Vagina (tissue), 2 donors: ENCODE measurements around the gene UQCC2. TPM values are rescaled to one million over a fixed set of nuclear protein-coding genes. Genes with fewer than 3 reads are reported as not detected.
A peak's percentile ranks its signal among the peaks of the same experiment; 100 is the strongest.

Source experiments
- DNase-seq, 2 donors: peaks; one replicate each; pipeline ENCODE4 v3.0.0-alpha.2; 2017; ENCODE audit errors: extremely low spot score in 2 of 2
- H3K27ac ChIP-seq: fragments of 200-600 bp; sonication (generic); one replicate; pipeline ENCODE4 v1.5.1; 2019
- H3K27me3 ChIP-seq: fragments of 200-600 bp; sonication (generic); one replicate; pipeline ENCODE4 v1.5.1; 2019
- H3K36me3 ChIP-seq, 2 donors: fragments of 200-600 bp; sonication (generic); one replicate each; pipeline ENCODE4 v1.5.1; 2017 to 2019
- H3K4me1 ChIP-seq: fragments of 200-600 bp; sonication (generic); one replicate; pipeline ENCODE4 v1.5.1; 2019
- H3K4me3 ChIP-seq, 2 donors: fragments of 200-600 bp; sonication (generic); 1 replicate in 1 of 2; 2 replicates in 1 of 2; pipeline ENCODE4 v1.5.1; 2016 to 2019
- H3K9me3 ChIP-seq: fragments of 200-600 bp; sonication (generic); one replicate; pipeline ENCODE4 v1.5.1; 2019
- POLR2A ChIP-seq, 2 donors: fragments of 450-650 bp; IDR thresholded peaks; one replicate each; pipeline ENCODE4 v1.6.1; 2017; ENCODE audit warnings: antibody characterized with exemption in 2 of 2, mild to moderate bottlenecking in 2 of 2, moderate library complexity in 2 of 2
- POLR2AphosphoS5 ChIP-seq, 2 donors: sonication (generic); formaldehyde crosslinking; IDR thresholded peaks; one replicate each; pipeline ENCODE4 v1.9.0; 2017; ENCODE audit warnings: antibody characterized with exemption in 2 of 2, mild to moderate bottlenecking in 2 of 2, low read depth in 1 of 2; ENCODE audit not compliant: insufficient read depth in 1 of 2
- intact Hi-C: fragments of 100-400 bp; cut with DNase I; formaldehyde crosslinking; loops from one replicate; pipeline ENCODE4 v1.15.1; 2023
- total RNA-seq: library from RNA; depleted of rRNA; stranded (reverse); fragments of >200 nt; gene quantifications from one replicate; pipeline ENCODE4 v1.2.3, GENCODE V29; 2016
- TF ChIP-seq, protein P1 (sequence below), 3 experiments: fragments of 450-650 bp in 2 of 3; fragments of 200-600 bp in 1 of 3; sonication (generic) in 1 of 3; IDR thresholded peaks; one replicate each; pipeline ENCODE4 v1.5.1; 2017 to 2019; ENCODE audit warnings: antibody characterized with exemption in 3 of 3, mild to moderate bottlenecking in 2 of 3, moderate library complexity in 2 of 3

The UQCC2 gene
- 16.2 TPM for total RNA-seq

DNA sequence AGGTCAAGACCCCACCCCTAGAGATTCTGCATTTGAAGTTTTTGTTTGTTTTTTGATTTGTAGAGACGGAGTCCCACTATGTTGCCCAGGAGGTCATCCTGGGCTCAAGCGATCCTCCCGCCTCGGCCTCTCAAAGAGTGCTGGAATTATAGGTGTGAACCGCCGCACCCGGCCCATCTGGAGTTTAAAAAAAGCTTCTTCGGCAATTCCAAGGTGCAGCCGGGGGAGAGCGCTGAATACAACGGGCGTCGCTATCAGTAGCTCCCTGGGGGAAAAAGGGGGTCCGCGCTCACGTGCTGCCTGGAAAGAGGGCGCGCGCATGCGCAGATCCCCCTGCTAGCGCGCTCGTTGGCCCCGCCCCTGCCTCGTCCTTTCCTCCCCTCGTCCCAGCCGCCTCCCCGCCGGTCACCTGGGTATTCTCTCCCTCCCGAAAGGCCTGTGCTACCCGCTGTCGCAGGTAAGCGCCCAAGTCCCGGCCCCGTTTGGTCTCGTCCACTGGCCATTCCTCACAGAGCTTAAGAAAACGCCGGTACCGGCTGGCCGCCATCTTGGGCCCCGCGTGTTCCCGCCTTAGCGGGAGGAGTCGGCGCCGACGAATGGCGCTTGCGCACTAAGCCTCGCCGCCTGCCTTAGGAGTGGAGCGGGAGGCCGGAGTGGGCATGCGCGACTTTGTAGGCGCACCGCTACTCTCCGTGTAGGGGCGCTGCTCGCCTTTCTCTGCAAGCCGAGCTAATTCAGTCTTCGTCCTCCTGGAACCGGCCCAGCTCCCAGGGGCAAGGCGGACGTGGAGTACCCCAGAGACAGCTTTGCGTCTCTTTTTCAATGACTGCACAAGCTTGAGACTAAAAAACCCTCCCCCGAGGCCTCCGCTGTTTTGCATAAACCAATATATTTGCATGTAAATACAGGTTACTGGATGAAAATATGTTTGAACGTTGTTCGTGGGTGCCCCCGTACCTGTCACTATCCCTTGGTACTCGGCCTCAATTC is at the start of gene UQCC2:
TSS of gene UQCC2 (minus strand) at position 561 of the 990 bp plus-strand sequence. CDS start at position 547, 14 bp downstream.
- Histone ChIP-seq H3K27ac (peak within 1 kb of the TSS; percentile 90), H3K4me3 (peak within 1 kb of the TSS; percentile 71 to 76), H3K9me3 (no peaks in the 10 kb centered on the region), H3K4me1 (peaks cover 27% of the 10 kb centered on the region), H3K36me3 (peaks cover 0 to 7% of the 10 kb centered on the region in 2 donors), H3K27me3 (no peaks in the 10 kb centered on the region)
- intact Hi-C loops = no loop called here
- TF ChIP-seq POLR2AphosphoS5 (IDR thresholded peaks at IDR 0.05; ENCODE audit: insufficient read depth in 1 of 2, low read depth in 1 of 2) (peak; percentile 93 to 98), POLR2A (IDR thresholded peaks at IDR 0.05) (peak in 1 of 2 donors; percentile 74)
- TF ChIP-seq, protein P1, sequence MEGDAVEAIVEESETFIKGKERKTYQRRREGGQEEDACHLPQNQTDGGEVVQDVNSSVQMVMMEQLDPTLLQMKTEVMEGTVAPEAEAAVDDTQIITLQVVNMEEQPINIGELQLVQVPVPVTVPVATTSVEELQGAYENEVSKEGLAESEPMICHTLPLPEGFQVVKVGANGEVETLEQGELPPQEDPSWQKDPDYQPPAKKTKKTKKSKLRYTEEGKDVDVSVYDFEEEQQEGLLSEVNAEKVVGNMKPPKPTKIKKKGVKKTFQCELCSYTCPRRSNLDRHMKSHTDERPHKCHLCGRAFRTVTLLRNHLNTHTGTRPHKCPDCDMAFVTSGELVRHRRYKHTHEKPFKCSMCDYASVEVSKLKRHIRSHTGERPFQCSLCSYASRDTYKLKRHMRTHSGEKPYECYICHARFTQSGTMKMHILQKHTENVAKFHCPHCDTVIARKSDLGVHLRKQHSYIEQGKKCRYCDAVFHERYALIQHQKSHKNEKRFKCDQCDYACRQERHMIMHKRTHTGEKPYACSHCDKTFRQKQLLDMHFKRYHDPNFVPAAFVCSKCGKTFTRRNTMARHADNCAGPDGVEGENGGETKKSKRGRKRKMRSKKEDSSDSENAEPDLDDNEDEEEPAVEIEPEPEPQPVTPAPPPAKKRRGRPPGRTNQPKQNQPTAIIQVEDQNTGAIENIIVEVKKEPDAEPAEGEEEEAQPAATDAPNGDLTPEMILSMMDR (IDR thresholded peaks at IDR 0.05) = peak; percentile 30 to 89 (median 48)
- peak in 1 of 2 donors; percentile 94 for DNase-seq

DNA sequence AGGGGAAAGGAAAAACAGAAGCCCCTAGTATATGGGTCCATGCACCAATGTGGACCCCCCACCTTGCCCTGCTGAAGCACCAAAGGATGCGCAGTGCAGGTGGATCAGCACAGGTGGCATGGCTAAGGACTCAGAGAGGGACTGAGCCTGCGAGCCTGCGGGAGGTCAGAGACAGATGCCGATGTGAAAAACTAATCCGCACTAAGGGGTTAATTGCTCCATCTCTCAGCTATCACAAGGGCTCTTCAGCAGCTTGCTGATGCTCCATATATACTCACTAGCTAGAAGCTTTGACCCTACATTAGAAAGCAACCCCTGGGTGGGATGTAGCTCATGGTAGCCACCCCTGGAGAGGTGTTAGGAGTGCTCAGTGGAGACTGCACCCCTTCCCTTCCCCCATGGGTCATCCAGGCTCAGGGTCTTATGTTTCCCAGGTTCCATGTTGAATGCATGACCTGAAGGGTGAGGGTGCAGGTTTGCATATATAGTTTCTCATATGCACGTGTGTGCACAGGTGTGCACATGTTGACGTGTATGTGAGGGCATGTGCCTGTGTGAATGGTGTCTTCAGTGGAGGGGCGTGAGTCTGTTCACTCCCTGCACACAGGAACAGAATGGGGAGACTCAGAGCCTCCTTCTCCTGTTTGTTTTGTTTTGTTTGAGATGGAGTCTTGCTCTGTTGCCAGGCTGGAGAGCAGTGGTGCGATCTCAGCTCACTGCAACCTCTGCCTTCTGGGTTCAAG is 48.6 kb upstream of the UQCC2 start:
- no peaks in the 10 kb centered on the region for H3K9me3 ChIP-seq
- no peak for TF ChIP-seq POLR2AphosphoS5 (IDR thresholded peaks at IDR 0.05; ENCODE audit: insufficient read depth in 1 of 2, low read depth in 1 of 2)
- TF ChIP-seq, protein P1 (IDR thresholded peaks at IDR 0.05) = no peak
- TF ChIP-seq POLR2A (IDR thresholded peaks at IDR 0.05) = no peak
- H3K27ac ChIP-seq = no peak overlapping the region
- intact Hi-C loops = no loop called here
- peaks cover 22% of the 10 kb centered on the region for H3K4me1 ChIP-seq
- no peaks in the 10 kb centered on the region for H3K27me3 ChIP-seq
- H3K4me3 ChIP-seq = no peak overlapping the region
- H3K36me3 ChIP-seq = no peaks in the 10 kb centered on the region
- no peak for DNase-seq

DNA sequence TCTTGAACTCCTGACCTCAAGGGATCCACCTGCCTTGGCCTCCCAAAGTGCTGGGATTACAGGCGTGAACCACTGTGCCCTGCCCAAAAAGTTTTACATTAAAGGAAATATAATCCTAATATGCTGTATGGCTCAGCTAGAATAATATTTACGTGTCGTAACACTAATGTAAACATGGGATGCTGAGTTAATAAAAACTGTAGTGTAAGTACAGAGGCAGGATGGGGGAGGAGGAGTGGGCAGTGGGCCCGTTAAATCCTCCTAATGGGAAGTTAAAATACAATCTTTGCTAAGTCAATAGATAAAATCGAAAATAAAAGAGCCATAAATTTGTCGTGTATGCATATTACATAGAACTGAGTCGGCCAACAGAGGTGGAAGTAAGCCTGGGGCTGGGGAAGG is 47.3 kb upstream of the UQCC2 start:
- Histone ChIP-seq H3K36me3 (no peaks in the 10 kb centered on the region), H3K27ac (no peak overlapping the region), H3K4me1 (peaks cover 22% of the 10 kb centered on the region), H3K9me3 (no peaks in the 10 kb centered on the region), H3K4me3 (no peak overlapping the region), H3K27me3 (no peaks in the 10 kb centered on the region)
- no peak for DNase-seq
- TF ChIP-seq POLR2AphosphoS5 (IDR thresholded peaks at IDR 0.05; ENCODE audit: insufficient read depth in 1 of 2, low read depth in 1 of 2) (no peak), POLR2A (IDR thresholded peaks at IDR 0.05) (no peak)
- TF ChIP-seq, protein P1 (IDR thresholded peaks at IDR 0.05) = no peak
- intact Hi-C loops = no loop called here

DNA sequence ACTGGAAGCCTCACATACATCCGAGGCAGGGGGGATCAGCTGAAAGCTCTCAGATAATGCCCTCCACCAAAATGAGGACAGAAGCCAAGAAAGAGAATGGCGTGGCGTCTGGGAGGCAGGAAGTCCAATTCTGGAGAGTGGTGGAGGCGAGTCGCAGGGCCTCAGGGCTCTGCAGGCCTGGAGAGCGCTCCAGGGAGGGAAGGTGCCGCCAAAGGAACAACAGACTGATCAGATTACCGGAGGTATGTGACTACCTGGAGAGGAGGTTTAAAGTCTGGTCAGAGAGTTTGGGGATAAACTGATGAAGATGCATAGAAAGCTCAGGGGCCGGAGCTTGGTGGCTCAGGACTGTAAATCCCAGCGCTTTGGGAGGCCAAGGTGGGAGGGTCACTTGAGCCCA is 46.4 kb upstream of the UQCC2 start:
- intact Hi-C loops = no loop called here
- Histone ChIP-seq H3K36me3 (no peaks in the 10 kb centered on the region), H3K4me1 (peaks cover 21% of the 10 kb centered on the region), H3K9me3 (no peaks in the 10 kb centered on the region), H3K27me3 (no peaks in the 10 kb centered on the region), H3K27ac (no peak overlapping the region), H3K4me3 (no peak overlapping the region)
- TF ChIP-seq, protein P1 (IDR thresholded peaks at IDR 0.05) = no peak
- TF ChIP-seq POLR2AphosphoS5 (IDR thresholded peaks at IDR 0.05; ENCODE audit: insufficient read depth in 1 of 2, low read depth in 1 of 2) (no peak), POLR2A (IDR thresholded peaks at IDR 0.05) (no peak)
- no peak for DNase-seq
